Measurements from ENCODE around the gene MAPK12. TPM values are rescaled to one million over a fixed set of nuclear protein-coding genes. Genes with fewer than 3 reads are reported as not detected.

MAPK12 gene
- total RNA-seq, 2 experiments from 2014 or later, result 1.2 to 1.3 TPM

DNA sequence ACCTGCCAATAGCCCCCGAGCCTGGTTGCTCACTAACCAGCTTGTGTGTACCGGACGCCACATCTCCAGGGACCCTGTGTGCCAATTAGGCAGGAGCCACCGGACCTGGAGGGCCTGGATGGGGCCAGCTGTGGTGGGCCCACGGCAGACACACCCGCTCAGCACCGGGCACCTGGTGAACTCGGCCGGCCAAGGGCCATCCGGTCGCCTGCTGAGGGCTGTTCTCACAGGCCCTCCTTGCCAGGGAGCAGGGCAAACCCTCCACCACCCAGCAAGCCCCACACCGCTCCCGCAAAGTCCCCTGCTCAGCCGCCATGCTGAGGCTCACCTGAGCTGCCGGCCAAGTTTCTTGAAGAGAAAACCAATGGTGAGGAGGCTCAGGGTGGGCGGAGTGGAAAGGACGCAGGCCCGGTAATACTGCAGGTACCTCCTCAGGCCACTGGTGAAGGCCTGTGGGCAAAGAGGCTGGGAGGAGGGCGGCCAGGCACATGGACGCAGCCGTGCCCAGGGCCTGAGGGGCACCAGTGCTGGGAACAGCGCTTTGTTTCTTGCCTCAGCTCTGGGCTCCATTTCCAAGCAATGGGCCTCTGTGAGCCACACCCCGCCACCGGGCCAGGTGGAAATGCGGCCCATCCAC lies 33.8 kb downstream of the MAPK12 start:
- ATAC-seq (ENCODE audit: poor library complexity), result no peak
- Histone ChIP-seq H3K36me3 (ENCODE audit: insufficient read depth, low read length) (peaks cover 52% of the 10 kb centered on the region), H3K27me3 (ENCODE audit: control insufficient read depth in 1 of 2, insufficient read depth in 2 of 2, low read length in 2 of 2) (no peaks in the 10 kb centered on the region), H3K4me3 (ENCODE audit: low read length) (no peak overlapping the region), H3K4me1 (ENCODE audit: insufficient read depth, low read length) (no peaks in the 10 kb centered on the region), H3K9me3 (ENCODE audit: control insufficient read depth in 1 of 2, insufficient read depth in 1 of 2, low read length in 2 of 2) (no peaks in the 10 kb centered on the region), H3K27ac (ENCODE audit: low read depth in 1 of 2, low read length in 2 of 2) (no peak overlapping the region)
- intact Hi-C loops (cut with DNase I, micrococcal nuclease), result no loop called here
- DNase-seq, result peak in 1 of 14 experiments; percentile 23
- TF ChIP-seq, protein P1, sequence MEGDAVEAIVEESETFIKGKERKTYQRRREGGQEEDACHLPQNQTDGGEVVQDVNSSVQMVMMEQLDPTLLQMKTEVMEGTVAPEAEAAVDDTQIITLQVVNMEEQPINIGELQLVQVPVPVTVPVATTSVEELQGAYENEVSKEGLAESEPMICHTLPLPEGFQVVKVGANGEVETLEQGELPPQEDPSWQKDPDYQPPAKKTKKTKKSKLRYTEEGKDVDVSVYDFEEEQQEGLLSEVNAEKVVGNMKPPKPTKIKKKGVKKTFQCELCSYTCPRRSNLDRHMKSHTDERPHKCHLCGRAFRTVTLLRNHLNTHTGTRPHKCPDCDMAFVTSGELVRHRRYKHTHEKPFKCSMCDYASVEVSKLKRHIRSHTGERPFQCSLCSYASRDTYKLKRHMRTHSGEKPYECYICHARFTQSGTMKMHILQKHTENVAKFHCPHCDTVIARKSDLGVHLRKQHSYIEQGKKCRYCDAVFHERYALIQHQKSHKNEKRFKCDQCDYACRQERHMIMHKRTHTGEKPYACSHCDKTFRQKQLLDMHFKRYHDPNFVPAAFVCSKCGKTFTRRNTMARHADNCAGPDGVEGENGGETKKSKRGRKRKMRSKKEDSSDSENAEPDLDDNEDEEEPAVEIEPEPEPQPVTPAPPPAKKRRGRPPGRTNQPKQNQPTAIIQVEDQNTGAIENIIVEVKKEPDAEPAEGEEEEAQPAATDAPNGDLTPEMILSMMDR (IDR thresholded peaks at IDR 0.05), result no peak
- Mint-ChIP-seq H3K9me3 (no peaks in the 10 kb centered on the region), H3K4me1 (ENCODE audit: low read depth) (peaks cover 4% of the 10 kb centered on the region), H3K27me3 (no peaks in the 10 kb centered on the region), H3K27ac (no peak overlapping the region), H3K4me3 (no peak overlapping the region), H3K36me3 (ENCODE audit: low read depth) (peaks cover 58% of the 10 kb centered on the region)
- ChIA-PET POLR2A (no interaction called here), CTCF (no interaction called here)

DNA sequence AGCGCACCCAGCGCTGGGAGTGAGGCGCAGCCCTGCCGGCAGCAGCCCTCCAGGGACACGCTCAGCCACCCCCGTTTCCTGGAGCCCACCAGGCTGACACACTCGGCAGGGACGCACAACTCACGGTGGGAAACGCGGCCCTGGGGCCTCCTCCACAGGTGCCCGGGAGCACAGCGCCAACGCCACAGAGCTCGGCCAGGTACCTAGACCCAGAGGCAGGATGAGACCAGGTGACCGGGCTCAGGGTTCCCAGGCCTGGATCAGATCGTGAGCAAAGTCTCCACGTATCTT lies 34.7 kb downstream of the MAPK12 start:
- no peak overlapping the region for H3K27ac Mint-ChIP-seq
- Histone ChIP-seq H3K4me3 (ENCODE audit: low read length) (no peak overlapping the region), H3K9me3 (ENCODE audit: control insufficient read depth in 1 of 2, insufficient read depth in 1 of 2, low read length in 2 of 2) (no peaks in the 10 kb centered on the region), H3K4me1 (ENCODE audit: insufficient read depth, low read length) (no peaks in the 10 kb centered on the region), H3K36me3 (ENCODE audit: insufficient read depth, low read length) (peaks cover 60% of the 10 kb centered on the region), H3K27ac (ENCODE audit: low read depth in 1 of 2, low read length in 2 of 2) (no peak overlapping the region), H3K27me3 (ENCODE audit: control insufficient read depth in 1 of 2, insufficient read depth in 2 of 2, low read length in 2 of 2) (no peaks in the 10 kb centered on the region)
- no peaks in the 10 kb centered on the region for H3K9me3 Mint-ChIP-seq
- DNase-seq, result no peak
- peaks cover 4% of the 10 kb centered on the region for H3K4me1 Mint-ChIP-seq (ENCODE audit: low read depth)
- H3K4me3 Mint-ChIP-seq, result no peak overlapping the region
- no peaks in the 10 kb centered on the region for H3K27me3 Mint-ChIP-seq
- POLR2A ChIA-PET, result no interaction called here
- intact Hi-C loops (cut with DNase I, micrococcal nuclease), result no loop called here
- no peak for ATAC-seq (ENCODE audit: poor library complexity)
- TF ChIP-seq, protein P1 (IDR thresholded peaks at IDR 0.05), result no peak
- H3K36me3 Mint-ChIP-seq (ENCODE audit: low read depth), result peaks cover 63% of the 10 kb centered on the region
- CTCF ChIA-PET, result no interaction called here

DNA sequence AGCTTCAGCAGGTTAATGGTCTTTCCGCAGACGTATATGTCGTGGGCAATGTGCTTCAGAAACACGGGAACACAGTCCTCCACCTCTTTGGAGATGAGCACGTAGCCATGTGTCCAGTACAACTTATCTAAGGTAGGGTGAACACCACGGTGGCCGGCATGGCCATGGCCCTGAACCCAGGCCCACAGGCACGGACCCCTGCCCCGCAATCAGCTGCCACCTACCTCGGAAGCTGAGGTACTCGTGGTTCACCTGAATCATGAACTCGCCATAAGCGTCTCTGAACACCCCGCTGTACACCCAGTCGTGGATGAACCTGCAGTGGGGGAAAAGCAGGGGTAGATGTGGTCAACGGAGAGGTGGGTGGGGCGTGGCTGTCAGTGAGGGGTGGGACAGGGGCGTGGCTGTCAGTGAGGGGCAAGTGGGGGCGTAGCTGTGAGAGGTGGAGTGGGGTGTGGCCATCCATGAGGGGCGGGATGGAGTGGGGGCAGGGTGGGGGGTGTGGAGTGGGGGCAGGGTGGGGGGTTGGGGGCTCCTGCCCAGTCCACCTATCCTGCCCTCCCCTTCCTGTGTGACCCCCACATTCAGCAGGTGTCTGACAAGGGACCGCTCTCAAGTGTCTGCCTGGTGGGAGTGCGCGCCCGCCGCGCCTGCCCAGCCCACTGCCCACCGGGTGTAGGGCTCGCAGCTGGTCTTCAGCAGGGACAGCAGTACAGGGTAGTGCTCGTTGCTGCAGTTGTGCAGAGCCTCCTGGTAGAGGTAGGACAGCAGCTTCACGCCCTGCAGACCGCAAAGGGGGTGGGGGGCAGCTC lies 35.2 kb downstream of the MAPK12 start:
- peaks cover 66% of the 10 kb centered on the region for H3K36me3 ChIP-seq (ENCODE audit: insufficient read depth, low read length)

More for the DNA sequence above, 35.2 kb downstream of the MAPK12 start:
- no peak overlapping the region for H3K27ac ChIP-seq (ENCODE audit: low read depth in 1 of 2, low read length in 2 of 2)
- H3K36me3 Mint-ChIP-seq (ENCODE audit: low read depth), result peaks cover 65% of the 10 kb centered on the region
- no peak overlapping the region for H3K27ac Mint-ChIP-seq
- no peak overlapping the region for H3K4me3 Mint-ChIP-seq
- ChIA-PET POLR2A (no interaction called here), CTCF (no interaction called here)
- H3K27me3 ChIP-seq (ENCODE audit: control insufficient read depth in 1 of 2, insufficient read depth in 2 of 2, low read length in 2 of 2), result no peaks in the 10 kb centered on the region
- H3K9me3 ChIP-seq (ENCODE audit: control insufficient read depth in 1 of 2, insufficient read depth in 1 of 2, low read length in 2 of 2), result no peaks in the 10 kb centered on the region
- intact Hi-C loops (cut with DNase I, micrococcal nuclease), result no loop called here
- DNase-seq (peak in 1 of 14 experiments; percentile 22), ATAC-seq (ENCODE audit: poor library complexity) (no peak)
- TF ChIP-seq, protein P1 (IDR thresholded peaks at IDR 0.05), result no peak
- H3K27me3 Mint-ChIP-seq, result no peaks in the 10 kb centered on the region
- peaks cover 4% of the 10 kb centered on the region for H3K4me1 Mint-ChIP-seq (ENCODE audit: low read depth)
- no peaks in the 10 kb centered on the region for H3K9me3 Mint-ChIP-seq
- no peak overlapping the region for H3K4me3 ChIP-seq (ENCODE audit: low read length)
- H3K4me1 ChIP-seq (ENCODE audit: insufficient read depth, low read length), result no peaks in the 10 kb centered on the region
